Stimulated activated CD4-positive, alpha-beta T cell treated with anti-CD3 and anti-CD28 coated beads, Interleukin-4, amount 100 ng/mL, for 1 hour (primary cell): Measurements from ENCODE around the gene BSDC1.
A peak's percentile ranks its signal among the peaks of the same experiment; 100 is the strongest.

Source experiments
- DNase-seq: peaks from one replicate; pipeline ENCODE4 v3.0.0-alpha.2; 2020

Gene BSDC1

GRCh38 chr1:32393832-32394140 lies 455 bp downstream of the BSDC1 start:
- peak; percentile 44 for DNase-seq

- DNase-seq, result no peak
These were observed 1.1 kb downstream of the BSDC1 start for GRCh38 chr1:32393136-32393535.

- no peak for DNase-seq
These were observed 1.9 kb downstream of the BSDC1 start for GRCh38 chr1:32392325-32392724.

GRCh38 chr1:32390904-32391870 lies 3.1 kb downstream of the BSDC1 start:
- no peak for DNase-seq

GRCh38 chr1:32388641-32389040 lies 5.6 kb downstream of the BSDC1 start:
- DNase-seq, result no peak

GRCh38 chr1:32386676-32387392 lies 7.4 kb downstream of the BSDC1 start:
- DNase-seq, result no peak

GRCh38 chr1:32380057-32380456 lies 14.2 kb downstream of the BSDC1 start:
- DNase-seq, result no peak

- no peak for DNase-seq
These were observed 16.6 kb downstream of the BSDC1 start for GRCh38 chr1:32377541-32378220.

GRCh38 chr1:32376199-32376598 lies 18.0 kb downstream of the BSDC1 start:
- no peak for DNase-seq

GRCh38 chr1:32373996-32374592 lies 20.1 kb downstream of the BSDC1 start:
- DNase-seq, result no peak

GRCh38 chr1:32372149-32372756 lies 22.0 kb downstream of the BSDC1 start:
- DNase-seq, result no peak

- DNase-seq, result no peak
These were observed 26.2 kb downstream of the BSDC1 start for GRCh38 chr1:32367912-32368635.

- DNase-seq, result no peak
These were observed 28.8 kb downstream of the BSDC1 start for GRCh38 chr1:32365445-32365844.

GRCh38 chr1:32364836-32365235 lies 29.4 kb downstream of the BSDC1 start:
- no peak for DNase-seq

GRCh38 chr1:32363713-32364112 lies 30.5 kb downstream of the BSDC1 start:
- no peak for DNase-seq

GRCh38 chr1:32362474-32363313 lies 31.5 kb downstream of the BSDC1 start, which contains the start of the genes FAM229A and TSSK3:
Gene FAM229A (minus strand): TSS chr1:32362485. CDS start chr1:32362091, 394 bp downstream.
Gene TSSK3 (plus strand): TSS chr1:32362539. CDS start chr1:32362702, 163 bp downstream.
- DNase-seq, result no peak

- DNase-seq, result peak; percentile 58
These were observed 32.4 kb downstream of the BSDC1 start for GRCh38 chr1:32361674-32362473.

- no peak for DNase-seq
These were observed 33.0 kb downstream of the BSDC1 start for GRCh38 chr1:32361308-32361673.

GRCh38 chr1:32358435-32358834 lies 35.8 kb downstream of the BSDC1 start:
- DNase-seq, result no peak

GRCh38 chr1:32357614-32358013 lies 36.6 kb downstream of the BSDC1 start:
- no peak for DNase-seq
